Subcutaneous abdominal adipose tissue (tissue), 5 donors: ENCODE measurements around the gene TMX4.

Experiments
- H3K27ac ChIP-seq: one replicate; pipeline ENCODE4 v1.7.0; 2013; ENCODE audit warnings: low read depth, mild to moderate bottlenecking, inconsistent platforms, low read length, moderate library complexity
- H3K27me3 ChIP-seq, 5 donors: one replicate each; pipeline ENCODE4 v1.7.0; 2013; ENCODE audit warnings: low read length in 5 of 5, inconsistent platforms in 1 of 5; ENCODE audit not compliant: control insufficient read depth in 5 of 5, insufficient read depth in 4 of 5
- H3K36me3 ChIP-seq, 5 donors: one replicate each; pipeline ENCODE4 v1.7.0; 2013; ENCODE audit warnings: low read length in 5 of 5; ENCODE audit not compliant: control insufficient read depth in 5 of 5, insufficient read depth in 5 of 5
- H3K4me1 ChIP-seq, 5 donors: one replicate each; pipeline ENCODE4 v1.7.0; 2013; ENCODE audit warnings: low read length in 5 of 5, mild to moderate bottlenecking in 3 of 5, moderate library complexity in 1 of 5; ENCODE audit not compliant: control insufficient read depth in 5 of 5, insufficient read depth in 5 of 5
- H3K4me3 ChIP-seq, 5 donors: one replicate each; pipeline ENCODE4 v1.7.0; 2013; ENCODE audit warnings: low read length in 5 of 5, low read depth in 1 of 5
- H3K9ac ChIP-seq, 5 donors: one replicate each; pipeline ENCODE4 v1.7.0; 2013; ENCODE audit warnings: low read length in 5 of 5, mild to moderate bottlenecking in 4 of 5, moderate library complexity in 3 of 5
- H3K9me3 ChIP-seq, 5 donors: one replicate each; pipeline ENCODE4 v1.7.0; 2013; ENCODE audit warnings: low read length in 5 of 5; ENCODE audit not compliant: control insufficient read depth in 5 of 5
- donor health status: healthy.
- donor health status: healthy.
- donor health status: healthy.
- donor health status: healthy.
- donor health status: healthy.

TMX4 gene

GRCh38 chr20:7996898-7997297, 22.7 kb downstream of the TMX4 start:
- peaks cover 37 to 71% (median 63%) of the 10 kb centered on the region in 5 donors for H3K36me3 ChIP-seq
- H3K27me3 ChIP-seq = no peaks in the 10 kb centered on the region
- H3K4me3 ChIP-seq = no peak overlapping the region
- no peaks in the 10 kb centered on the region for H3K4me1 ChIP-seq
- H3K9me3 ChIP-seq = peaks cover 0 to 12% (median 6%) of the 10 kb centered on the region in 5 donors
- no peak overlapping the region for H3K27ac ChIP-seq
- H3K9ac ChIP-seq = no peak overlapping the region

- Histone ChIP-seq H3K27me3 (no peaks in the 10 kb centered on the region), H3K4me1 (no peaks in the 10 kb centered on the region), H3K9me3 (peaks cover 0 to 12% (median 6%) of the 10 kb centered on the region in 5 donors), H3K36me3 (peaks cover 33 to 70% (median 69%) of the 10 kb centered on the region in 5 donors), H3K9ac (no peak overlapping the region), H3K4me3 (no peak overlapping the region), H3K27ac (no peak overlapping the region)
Measured at GRCh38 chr20:7994809-7995208, 24.8 kb downstream of the TMX4 start.

- no peaks in the 10 kb centered on the region for H3K27me3 ChIP-seq
- no peaks in the 10 kb centered on the region for H3K4me1 ChIP-seq
- peaks cover 0 to 12% (median 6%) of the 10 kb centered on the region in 5 donors for H3K9me3 ChIP-seq
- no peak overlapping the region for H3K4me3 ChIP-seq
- peaks cover 30 to 61% (median 60%) of the 10 kb centered on the region in 5 donors for H3K36me3 ChIP-seq
- no peak overlapping the region for H3K27ac ChIP-seq
- no peak overlapping the region for H3K9ac ChIP-seq
Measured at GRCh38 chr20:7993703-7994102, 25.9 kb downstream of the TMX4 start.

GRCh38 chr20:7993238-7993637, 26.3 kb downstream of the TMX4 start:
- Histone ChIP-seq H3K27me3 (no peaks in the 10 kb centered on the region), H3K4me1 (no peaks in the 10 kb centered on the region), H3K9me3 (peaks cover 0 to 12% (median 6%) of the 10 kb centered on the region in 5 donors), H3K4me3 (no peak overlapping the region), H3K9ac (no peak overlapping the region), H3K27ac (no peak overlapping the region), H3K36me3 (peaks cover 26 to 58% (median 56%) of the 10 kb centered on the region in 5 donors)

- Histone ChIP-seq H3K27me3 (no peaks in the 10 kb centered on the region), H3K36me3 (peaks cover 13 to 51% (median 31%) of the 10 kb centered on the region in 5 donors)
Measured at GRCh38 chr20:7990385-7990784, 29.2 kb downstream of the TMX4 start.

GRCh38 chr20:7989379-7989778, 30.2 kb downstream of the TMX4 start:
- Histone ChIP-seq H3K4me1 (no peaks in the 10 kb centered on the region), H3K9ac (no peak overlapping the region), H3K36me3 (peaks cover 10 to 44% (median 24%) of the 10 kb centered on the region in 5 donors), H3K27ac (no peak overlapping the region), H3K4me3 (no peak overlapping the region), H3K9me3 (peaks cover 0 to 9% (median 6%) of the 10 kb centered on the region in 5 donors), H3K27me3 (no peaks in the 10 kb centered on the region)

More at GRCh38 chr20:7990385-7990784, 29.2 kb downstream of the TMX4 start:
- Histone ChIP-seq H3K9ac (no peak overlapping the region), H3K4me1 (no peaks in the 10 kb centered on the region), H3K4me3 (no peak overlapping the region), H3K27ac (no peak overlapping the region), H3K9me3 (peaks cover 0 to 12% (median 6%) of the 10 kb centered on the region in 5 donors)

GRCh38 chr20:7985916-7986315, 33.6 kb downstream of the TMX4 start:
- no peak overlapping the region for H3K4me3 ChIP-seq
- no peak overlapping the region for H3K27ac ChIP-seq
- H3K27me3 ChIP-seq = no peaks in the 10 kb centered on the region
- no peak overlapping the region for H3K9ac ChIP-seq
- H3K9me3 ChIP-seq = no peaks in the 10 kb centered on the region
- no peaks in the 10 kb centered on the region for H3K4me1 ChIP-seq
- H3K36me3 ChIP-seq = peaks cover 12 to 34% (median 26%) of the 10 kb centered on the region in 5 donors

GRCh38 chr20:7984192-7984591, 35.4 kb downstream of the TMX4 start:
- Histone ChIP-seq H3K9ac (no peak overlapping the region), H3K4me3 (no peak overlapping the region), H3K9me3 (no peaks in the 10 kb centered on the region), H3K27me3 (no peaks in the 10 kb centered on the region), H3K36me3 (peaks cover 16 to 35% (median 32%) of the 10 kb centered on the region in 5 donors), H3K27ac (no peak overlapping the region), H3K4me1 (no peaks in the 10 kb centered on the region)

GRCh38 chr20:7981374-7981773, 38.2 kb downstream of the TMX4 start:
- H3K27ac ChIP-seq = no peak overlapping the region
- peaks cover 0 to 5% (median 0%) of the 10 kb centered on the region in 5 donors for H3K4me1 ChIP-seq
- H3K36me3 ChIP-seq = peaks cover 16 to 31% (median 23%) of the 10 kb centered on the region in 5 donors
- no peak overlapping the region for H3K9ac ChIP-seq
- no peaks in the 10 kb centered on the region for H3K9me3 ChIP-seq
- no peak overlapping the region for H3K4me3 ChIP-seq
- no peaks in the 10 kb centered on the region for H3K27me3 ChIP-seq

GRCh38 chr20:7980332-7981046, 39.1 kb downstream of the TMX4 start:
- peaks cover 0 to 7% (median 0%) of the 10 kb centered on the region in 5 donors for H3K4me1 ChIP-seq
- no peak overlapping the region for H3K9ac ChIP-seq
- H3K27ac ChIP-seq = no peak overlapping the region
- peaks cover 15 to 31% (median 17%) of the 10 kb centered on the region in 5 donors for H3K36me3 ChIP-seq
- no peaks in the 10 kb centered on the region for H3K27me3 ChIP-seq
- no peak overlapping the region for H3K4me3 ChIP-seq
- H3K9me3 ChIP-seq = no peaks in the 10 kb centered on the region
